ENCODE measurements around the gene NHLH1.

Gene NHLH1

GRCh38 chr1:160366731-160367515 is at the start of gene NHLH1:
TSS of gene NHLH1 (plus strand) at chr1:160367071. CDS start at chr1:160370732, 3,661 bp downstream.
- no peak for FAIRE-seq

GRCh38 chr1:160322831-160323230 is 44.0 kb upstream of the NHLH1 start:
- peak; percentile 34 for FAIRE-seq

- FAIRE-seq = no peak
These were observed 41.6 kb upstream of the NHLH1 start for GRCh38 chr1:160325252-160325651.

- no peak for FAIRE-seq
These were observed 40.5 kb upstream of the NHLH1 start for GRCh38 chr1:160326418-160326817.

- no peak for FAIRE-seq
These were observed 38.7 kb upstream of the NHLH1 start for GRCh38 chr1:160328184-160328583.

- no peak for FAIRE-seq
These were observed 36.8 kb upstream of the NHLH1 start for GRCh38 chr1:160330119-160330518.

GRCh38 chr1:160332516-160332915 is 34.4 kb upstream of the NHLH1 start:
- FAIRE-seq = peak; percentile 22

- no peak for FAIRE-seq
These were observed 28.3 kb upstream of the NHLH1 start for GRCh38 chr1:160338580-160338979.

- no peak for FAIRE-seq
These were observed 26.7 kb upstream of the NHLH1 start for GRCh38 chr1:160340146-160340545.

GRCh38 chr1:160340866-160341265 is 26.0 kb upstream of the NHLH1 start:
- FAIRE-seq = no peak

- no peak for FAIRE-seq
These were observed 24.3 kb upstream of the NHLH1 start for GRCh38 chr1:160342526-160342925.

GRCh38 chr1:160342953-160343869 is 23.7 kb upstream of the NHLH1 start, which contains the start of the genes COPA and NCSTN:
TSS of gene COPA (minus strand) at chr1:160343250. CDS start at chr1:160343170, 80 bp downstream.
TSS of gene NCSTN (plus strand) at chr1:160343383. CDS start at chr1:160343397, 14 bp downstream.
- FAIRE-seq = peak; percentile 96

- no peak for FAIRE-seq
These were observed 22.6 kb upstream of the NHLH1 start for GRCh38 chr1:160344241-160344640.

- no peak for FAIRE-seq
These were observed 21.9 kb upstream of the NHLH1 start for GRCh38 chr1:160344936-160345335.

- FAIRE-seq = no peak
These were observed 20.4 kb upstream of the NHLH1 start for GRCh38 chr1:160346463-160346862.

- no peak for FAIRE-seq
These were observed 19.9 kb upstream of the NHLH1 start for GRCh38 chr1:160346958-160347357.

GRCh38 chr1:160351629-160352028 is 15.2 kb upstream of the NHLH1 start:
- no peak for FAIRE-seq

- FAIRE-seq = no peak
These were observed 14.3 kb upstream of the NHLH1 start for GRCh38 chr1:160352555-160352954.

GRCh38 chr1:160353223-160353622 is 13.6 kb upstream of the NHLH1 start:
- no peak for FAIRE-seq

- peak; percentile 33 for FAIRE-seq
These were observed 12.4 kb upstream of the NHLH1 start for GRCh38 chr1:160354388-160354985.

GRCh38 chr1:160357286-160358002 is 9.4 kb upstream of the NHLH1 start:
- FAIRE-seq = no peak

GRCh38 chr1:160358073-160358472 is 8.8 kb upstream of the NHLH1 start:
- no peak for FAIRE-seq

Measured in TTC549 (cell line).